ENCODE measurements around the gene TRAPPC11.

- TF ChIP-seq ZNF780A (CRISPR knock-in tag; IDR thresholded peaks at IDR 0.05) (no peak), ZNF830 (CRISPR knock-in tag; IDR thresholded peaks at IDR 0.05) (no peak), RBBP5 (IDR thresholded peaks at IDR 0.05; ENCODE audit: borderline replicate concordance, insufficient read depth, low read length, poor library complexity, severe bottlenecking) (no peak), GTF2B (IDR thresholded peaks at IDR 0.05; ENCODE audit: extremely low read depth, insufficient read length) (no peak), ZFX (CRISPR knock-in tag; IDR thresholded peaks at IDR 0.05) (no peak), NR3C1 (CRISPR knock-in tag; IDR thresholded peaks at IDR 0.05) (no peak), ZBTB40 (IDR thresholded peaks at IDR 0.05) (no peak), ZBTB40 (CRISPR knock-in tag; IDR thresholded peaks at IDR 0.05) (no peak)
Measured at GRCh38 chr4:183688216-183688615, 29.1 kb downstream of the TRAPPC11 start.
